Measurements from ENCODE around the gene TRPT1.
A peak's percentile ranks its signal among the peaks of the same experiment; 100 is the strongest.

TRPT1 gene

GRCh38 chr11:64208086-64208795 lies 17.7 kb downstream of the TRPT1 start:
- no peak for DNase-seq (ENCODE audit: low read depth)

- peak; percentile 48 for DNase-seq (ENCODE audit: low read depth)
These were observed 18.5 kb downstream of the TRPT1 start for GRCh38 chr11:64207256-64208085.

- DNase-seq (ENCODE audit: low read depth): no peak
These were observed 19.3 kb downstream of the TRPT1 start, which contains the start of gene FERMT3 for GRCh38 chr11:64206457-64207255. Gene FERMT3 (plus strand): TSS chr11:64206721. CDS start chr11:64207365, 644 bp downstream.

- DNase-seq (ENCODE audit: low read depth): peak; percentile 86
These were observed 21.5 kb downstream of the TRPT1 start for GRCh38 chr11:64204464-64204989.

GRCh38 chr11:64204080-64204440 lies 21.9 kb downstream of the TRPT1 start:
- DNase-seq (ENCODE audit: low read depth): no peak

- no peak for DNase-seq (ENCODE audit: low read depth)
These were observed 22.4 kb downstream of the TRPT1 start for GRCh38 chr11:64203421-64204079.

- DNase-seq (ENCODE audit: low read depth): no peak
These were observed 23.0 kb downstream of the TRPT1 start for GRCh38 chr11:64202992-64203391.

- DNase-seq (ENCODE audit: low read depth): no peak
These were observed 24.4 kb downstream of the TRPT1 start for GRCh38 chr11:64201543-64201942.

- no peak for DNase-seq (ENCODE audit: low read depth)
These were observed 27.5 kb downstream of the TRPT1 start for GRCh38 chr11:64198511-64198910.

- DNase-seq (ENCODE audit: low read depth): no peak
These were observed 29.4 kb downstream of the TRPT1 start for GRCh38 chr11:64196626-64197025.

- DNase-seq (ENCODE audit: low read depth): no peak
These were observed 33.6 kb downstream of the TRPT1 start for GRCh38 chr11:64192434-64192833.

- no peak for DNase-seq (ENCODE audit: low read depth)
These were observed 39.4 kb downstream of the TRPT1 start for GRCh38 chr11:64186492-64187165.

- DNase-seq (ENCODE audit: low read depth): peak; percentile 100
These were observed 40.1 kb downstream of the TRPT1 start, which contains the start of gene STIP1 for GRCh38 chr11:64185693-64186491. Gene STIP1 (plus strand): TSS chr11:64186171. CDS start chr11:64186262, 91 bp downstream.

- DNase-seq (ENCODE audit: low read depth): no peak
These were observed 40.8 kb downstream of the TRPT1 start for GRCh38 chr11:64185175-64185692.

- DNase-seq (ENCODE audit: low read depth): no peak
These were observed 42.1 kb downstream of the TRPT1 start for GRCh38 chr11:64183890-64184289.

GRCh38 chr11:64181506-64182411 lies 44.2 kb downstream of the TRPT1 start:
- peak; percentile 84 for DNase-seq (ENCODE audit: low read depth)

- DNase-seq (ENCODE audit: low read depth): no peak
These were observed 45.1 kb downstream of the TRPT1 start for GRCh38 chr11:64180891-64181290.

GRCh38 chr11:64178951-64179639 lies 46.9 kb downstream of the TRPT1 start:
- no peak for DNase-seq (ENCODE audit: low read depth)
